HG03108 (cell line): ENCODE results near the gene DPH2.

ENCODE experiments used
- ATAC-seq: cut with Tn5 transposase; IDR thresholded peaks from one replicate; pipeline ENCODE4 v1.9.1; 2021; ENCODE audit warnings: moderate library complexity; ENCODE audit not compliant: unreplicated experiment

DPH2 gene, protein sequence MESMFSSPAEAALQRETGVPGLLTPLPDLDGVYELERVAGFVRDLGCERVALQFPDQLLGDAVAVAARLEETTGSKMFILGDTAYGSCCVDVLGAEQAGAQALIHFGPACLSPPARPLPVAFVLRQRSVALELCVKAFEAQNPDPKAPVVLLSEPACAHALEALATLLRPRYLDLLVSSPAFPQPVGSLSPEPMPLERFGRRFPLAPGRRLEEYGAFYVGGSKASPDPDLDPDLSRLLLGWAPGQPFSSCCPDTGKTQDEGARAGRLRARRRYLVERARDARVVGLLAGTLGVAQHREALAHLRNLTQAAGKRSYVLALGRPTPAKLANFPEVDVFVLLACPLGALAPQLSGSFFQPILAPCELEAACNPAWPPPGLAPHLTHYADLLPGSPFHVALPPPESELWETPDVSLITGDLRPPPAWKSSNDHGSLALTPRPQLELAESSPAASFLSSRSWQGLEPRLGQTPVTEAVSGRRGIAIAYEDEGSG

DNA sequence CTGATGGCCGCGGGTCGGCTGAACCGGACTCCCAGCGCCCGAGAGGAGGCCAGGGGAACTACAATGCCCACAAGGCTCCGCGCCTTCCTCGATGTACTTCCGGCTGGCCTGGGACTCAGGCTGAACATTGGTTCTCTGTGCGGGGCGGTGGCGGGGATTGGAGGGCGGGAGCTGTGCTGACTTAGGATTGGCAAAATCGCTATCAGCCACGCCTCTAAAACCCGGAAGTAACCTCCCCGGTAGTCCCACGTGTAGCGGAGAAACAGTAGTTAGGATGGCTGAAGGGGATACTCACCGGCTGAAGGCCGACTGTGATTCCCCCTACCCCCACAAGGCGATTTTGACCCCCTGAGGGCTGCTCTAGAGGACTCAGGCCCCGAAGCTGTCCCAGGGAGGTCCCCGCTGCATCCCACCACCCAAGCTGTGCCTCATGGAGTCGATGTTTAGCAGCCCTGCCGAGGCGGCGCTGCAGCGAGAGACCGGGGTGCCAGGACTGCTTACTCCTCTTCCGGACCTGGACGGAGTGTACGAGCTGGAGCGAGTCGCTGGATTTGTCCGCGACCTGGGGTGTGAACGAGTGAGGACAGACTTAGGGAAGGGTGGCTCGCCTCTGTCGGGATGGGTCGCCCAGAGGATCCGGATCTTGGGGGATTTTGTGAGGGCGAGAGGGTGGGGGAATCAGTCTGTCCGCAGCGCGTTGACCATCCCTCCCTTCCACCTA, at the start of gene DPH2:
Gene DPH2 (plus strand): TSS at position 265 of the 721 bp plus-strand sequence. CDS start 166 bp downstream, at position 431.
- peak; percentile 81 for ATAC-seq

DNA sequence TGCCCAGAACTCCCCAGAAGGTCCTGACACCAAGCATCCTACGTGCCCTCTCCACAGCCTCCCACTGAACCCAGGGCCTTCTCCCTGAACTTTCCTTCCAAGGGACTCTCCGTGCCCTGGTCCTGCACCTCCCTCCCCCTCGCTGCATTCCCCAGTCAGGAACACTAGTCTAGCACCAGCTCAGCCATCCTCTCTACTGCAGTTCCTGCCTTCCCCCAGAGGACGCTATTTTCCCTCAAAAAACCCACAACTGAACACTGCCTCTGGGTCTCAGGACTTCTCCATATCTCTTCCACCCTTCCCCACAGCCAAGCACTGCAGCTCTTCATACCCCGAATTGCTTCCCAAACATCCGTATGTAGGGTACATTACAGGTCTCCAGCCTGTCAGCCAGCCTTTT, 48.8 kb upstream of the DPH2 start:
- no peak for ATAC-seq

DNA sequence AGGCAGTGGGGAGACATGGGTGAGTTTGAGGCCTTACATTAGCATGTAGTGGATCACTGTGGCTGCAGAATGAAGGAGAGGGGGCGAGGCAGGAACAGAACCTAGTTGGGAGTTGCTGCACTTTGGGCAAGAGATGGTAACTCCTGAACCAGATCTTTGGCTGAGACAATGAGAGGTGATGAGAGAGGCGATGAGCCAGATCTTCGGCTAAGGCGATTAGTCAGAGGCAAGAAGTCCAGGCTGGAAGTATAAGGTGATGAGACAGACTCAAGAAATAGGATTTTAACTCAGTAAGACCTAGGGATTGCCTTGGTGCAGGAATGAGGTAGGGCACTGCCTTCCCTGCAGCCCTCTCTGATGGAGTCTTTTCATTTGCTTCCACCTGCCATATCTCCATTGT, 45.3 kb upstream of the DPH2 start:
- ATAC-seq = no peak

DNA sequence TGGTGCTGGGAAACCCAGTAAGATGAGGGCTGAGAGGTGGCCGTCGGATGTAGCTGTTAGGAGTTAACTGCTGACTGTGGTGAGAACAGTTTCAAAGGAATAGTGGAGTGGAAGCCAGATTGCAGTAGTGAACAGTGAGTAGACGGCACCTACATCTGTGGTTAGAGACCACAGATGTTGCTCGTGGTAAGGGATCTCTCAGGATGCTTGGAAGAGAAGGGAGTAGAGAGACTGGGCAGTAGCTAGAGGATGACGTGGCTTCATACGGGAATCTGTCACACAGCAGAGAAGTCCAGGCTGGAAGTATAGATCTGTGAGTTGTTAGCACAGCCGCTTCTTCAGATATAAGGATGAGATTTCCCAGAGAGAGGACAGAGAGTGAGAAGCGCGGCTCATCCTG, 44.0 kb upstream of the DPH2 start:
- no peak for ATAC-seq

- no peak for ATAC-seq
Measured at GRCh38 chr1:43930168-43930948, 39.5 kb upstream of the DPH2 start.

- ATAC-seq = no peak
Measured at GRCh38 chr1:43930949-43931275, 38.9 kb upstream of the DPH2 start.

DNA sequence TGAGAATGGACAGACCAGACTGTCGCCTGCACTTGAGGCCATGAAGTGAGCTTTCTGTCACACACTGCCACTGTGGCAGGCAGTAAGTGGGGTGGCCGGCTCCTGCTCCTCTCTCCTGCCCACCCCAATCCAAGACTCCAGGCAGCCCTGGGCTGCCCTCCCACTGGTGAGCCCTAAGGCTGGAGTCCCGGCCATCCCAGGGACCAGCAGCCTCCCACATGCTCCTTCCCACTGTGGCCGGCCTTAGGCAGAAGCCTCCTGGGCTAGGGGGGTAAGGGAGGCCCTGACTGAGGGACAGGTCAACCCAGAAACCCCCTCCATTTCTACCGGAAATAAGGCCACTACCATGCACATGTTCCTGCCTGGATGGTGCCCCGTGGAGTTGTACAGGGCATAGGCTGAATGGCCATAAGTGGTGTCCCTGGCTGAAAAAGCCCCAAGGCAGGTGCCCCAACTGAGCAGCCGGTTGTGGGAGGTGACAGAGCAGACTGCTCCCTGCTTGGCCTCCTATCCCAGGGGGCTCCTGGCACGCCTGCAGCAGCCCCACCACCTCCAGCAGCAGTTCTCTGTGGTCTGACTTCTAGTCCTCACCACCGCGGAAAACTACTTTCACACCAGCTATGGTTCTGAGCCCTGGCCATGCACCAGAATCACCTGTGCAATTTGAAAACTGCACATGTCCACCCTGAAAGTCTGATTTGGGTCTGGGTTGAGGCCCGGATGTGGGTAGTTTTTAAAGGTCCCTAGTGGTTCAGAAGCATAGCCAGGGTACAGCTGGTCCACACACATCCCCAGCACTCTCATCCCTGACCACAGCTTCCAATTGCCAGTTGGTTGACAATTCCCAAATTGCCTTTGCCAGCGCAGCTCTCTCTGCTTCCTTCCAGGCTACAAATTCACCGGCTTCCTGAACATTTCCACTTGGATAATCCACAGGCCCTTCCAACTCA, 37.8 kb upstream of the DPH2 start:
- no peak for ATAC-seq

GRCh38 chr1:43932786-43933385, 36.9 kb upstream of the DPH2 start:
- ATAC-seq = no peak

DNA sequence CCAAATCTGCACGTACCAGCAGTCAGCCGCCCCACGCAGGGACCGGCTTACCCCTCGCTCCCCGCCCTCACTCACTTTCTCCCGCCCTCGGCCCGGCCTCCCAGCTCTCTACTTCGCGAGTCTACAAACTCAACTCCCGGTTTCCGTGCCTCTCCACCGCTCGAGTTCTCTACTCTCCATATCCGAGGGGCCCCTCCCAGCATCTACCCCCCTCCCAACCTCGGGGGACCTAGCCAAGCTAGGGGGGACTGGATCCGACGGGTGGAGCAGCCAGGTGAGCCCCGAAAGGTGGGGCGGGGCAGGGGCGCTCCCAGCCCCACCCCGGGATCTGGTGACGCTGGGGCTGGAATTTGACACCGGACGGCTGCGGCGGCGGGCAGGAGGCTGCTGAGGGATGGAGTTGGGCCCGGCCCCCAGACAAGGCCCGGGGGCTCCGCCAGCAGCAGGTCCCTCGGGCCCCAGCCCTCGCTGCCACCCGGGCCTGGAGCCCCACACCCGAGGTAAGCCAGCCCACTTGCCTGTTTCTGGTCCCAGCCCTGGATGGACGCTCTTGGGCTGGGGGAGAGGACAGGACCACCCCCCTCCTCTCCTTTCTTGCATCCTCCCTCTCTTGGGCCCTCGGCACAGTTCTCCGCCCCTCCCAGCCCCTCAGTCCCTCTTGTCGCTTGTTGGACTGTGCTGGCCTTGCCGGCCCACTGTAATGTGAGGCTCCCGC, 36.3 kb upstream of the DPH2 start, which contains the start of gene ARTN:
Gene ARTN (plus strand): TSS at position 416 of the 715 bp plus-strand sequence. CDS start 1,856 bp downstream, outside the sequence.
- ATAC-seq = no peak

DNA sequence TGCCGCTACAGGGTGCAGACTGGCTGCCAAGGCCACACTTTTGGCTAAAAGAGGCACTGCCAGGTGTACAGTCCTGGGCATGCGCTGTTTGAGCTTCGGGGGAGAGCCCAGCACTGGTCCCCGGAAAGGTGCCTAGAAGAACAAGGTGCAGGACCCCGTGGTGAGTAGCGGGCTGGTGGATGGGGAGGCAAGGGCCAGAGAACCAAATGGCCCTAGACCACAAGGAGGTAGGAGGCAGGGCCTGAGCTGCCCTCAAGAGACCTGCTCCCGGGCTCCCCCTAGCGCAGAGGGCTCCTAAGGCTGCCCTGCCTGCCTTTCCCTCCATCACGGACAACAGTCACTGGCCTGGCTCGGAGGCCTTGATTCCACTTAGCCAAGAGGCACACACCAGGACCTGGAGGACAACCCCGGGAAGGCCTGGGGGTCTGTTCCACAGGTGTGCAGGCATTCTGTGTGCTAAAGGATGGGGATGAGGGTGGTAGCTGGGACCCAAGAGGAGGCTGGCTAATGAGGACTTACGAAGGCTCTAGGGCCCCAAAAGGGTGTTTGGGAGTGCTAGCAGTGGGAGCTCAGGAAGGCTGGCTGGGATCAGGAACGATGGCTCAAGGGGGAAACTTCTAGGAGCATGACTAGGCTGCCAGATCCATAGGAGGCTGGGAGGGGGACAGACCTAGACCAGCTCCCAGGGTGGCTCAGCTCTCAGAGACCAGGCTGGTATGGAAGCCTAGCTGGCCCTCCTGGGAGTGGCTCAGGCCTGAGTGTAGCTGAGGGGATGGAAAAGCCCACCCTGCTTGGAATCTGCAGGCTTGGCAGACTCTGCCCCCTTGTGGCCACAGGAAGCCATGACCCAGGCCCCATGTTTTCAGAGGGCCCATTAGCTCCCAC, 35.5 kb upstream of the DPH2 start:
- ATAC-seq = no peak

- ATAC-seq = no peak
Measured at GRCh38 chr1:43934986-43935324, 34.9 kb upstream of the DPH2 start.

GRCh38 chr1:43935711-43936427, 33.9 kb upstream of the DPH2 start:
- ATAC-seq = no peak

GRCh38 chr1:43936431-43937151, 33.2 kb upstream of the DPH2 start:
- no peak for ATAC-seq

GRCh38 chr1:43937179-43937865, 32.5 kb upstream of the DPH2 start:
- no peak for ATAC-seq

DNA sequence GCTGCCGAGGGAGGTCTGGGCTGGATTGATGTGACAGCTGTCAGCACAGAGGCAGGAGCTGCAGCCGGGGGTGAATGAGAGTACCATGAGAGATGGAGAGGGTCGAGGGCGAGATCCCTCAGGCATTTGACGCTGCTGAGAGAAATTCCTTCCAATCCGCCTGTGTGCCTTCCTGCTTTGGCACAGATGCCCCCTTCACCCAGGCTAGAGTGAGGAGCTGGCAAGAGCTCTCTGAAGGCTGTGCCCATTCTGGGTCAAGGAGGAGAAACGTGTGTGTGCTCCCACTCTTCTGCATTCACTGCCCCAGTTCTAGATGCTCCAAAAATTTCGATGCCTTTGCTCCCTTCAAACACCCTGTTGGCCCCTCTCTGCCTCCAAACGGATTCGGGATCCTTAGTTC, 31.4 kb upstream of the DPH2 start:
- ATAC-seq = no peak

DNA sequence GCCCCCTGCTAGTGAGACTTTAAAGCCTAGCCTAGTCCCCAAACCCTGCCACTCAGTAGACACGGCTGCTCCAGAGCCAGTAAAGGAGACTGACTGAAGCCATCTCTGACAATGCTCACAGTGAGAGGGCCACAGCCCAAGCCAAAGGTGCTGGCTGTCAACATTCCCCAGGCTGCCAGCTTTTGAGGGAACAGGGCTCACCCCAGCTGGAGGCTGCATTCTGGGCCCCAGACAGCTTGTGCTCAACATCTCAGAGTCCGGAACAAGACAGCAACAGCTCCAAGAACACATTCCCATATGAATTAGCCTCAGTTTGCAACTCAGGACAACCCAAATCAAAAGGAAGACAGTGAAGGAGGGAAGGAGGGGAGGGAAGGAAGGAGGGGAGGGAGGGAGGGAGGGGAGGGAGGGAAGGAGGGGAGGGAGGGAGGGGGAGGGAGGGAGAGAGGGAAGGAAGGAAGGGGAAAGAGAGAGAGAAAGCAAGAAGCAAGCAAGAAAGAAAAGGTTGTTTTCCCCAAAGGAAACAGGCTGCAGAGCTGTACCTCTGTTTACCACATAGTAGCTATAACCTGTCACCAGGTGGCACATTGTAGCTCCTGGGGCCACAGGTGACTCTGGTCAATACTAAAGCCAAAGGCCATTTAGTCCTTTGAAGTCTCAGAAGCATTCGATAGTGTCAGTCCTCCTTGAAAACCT, 30.8 kb upstream of the DPH2 start:
- ATAC-seq = no peak
